GM18502 (cell line): ENCODE measurements around the gene VASN.
"Not testable (repeated sequence)": the region's sequence is repeated elsewhere in the genome, so short reads cannot be mapped to it uniquely, and the experiment has no call there.

ENCODE experiments used
- ATAC-seq: cut with Tn5 transposase; IDR thresholded peaks from one replicate; pipeline ENCODE4 v1.9.1; 2021; ENCODE audit warnings: mild to moderate bottlenecking; ENCODE audit not compliant: unreplicated experiment, poor library complexity

VASN gene

GRCh38 chr16:4382795-4383357 lies 11.2 kb downstream of the VASN start:
- no peak for ATAC-seq

- no peak for ATAC-seq
Observed at GRCh38 chr16:4383591-4384444, 12.2 kb downstream of the VASN start.

- ATAC-seq: no peak
Observed at GRCh38 chr16:4384509-4384942, 12.9 kb downstream of the VASN start.

- ATAC-seq: no peak
Observed at GRCh38 chr16:4385066-4385788, 13.6 kb downstream of the VASN start.

- no peak for ATAC-seq
Observed at GRCh38 chr16:4385789-4386450, 14.3 kb downstream of the VASN start.

- no peak for ATAC-seq
Observed at GRCh38 chr16:4386451-4386805, 14.8 kb downstream of the VASN start.

- ATAC-seq: no peak
Observed at GRCh38 chr16:4386951-4387565, 15.4 kb downstream of the VASN start.

GRCh38 chr16:4387781-4388180 lies 16.1 kb downstream of the VASN start:
- ATAC-seq: no peak

- no peak for ATAC-seq
Observed at GRCh38 chr16:4388271-4389021, 16.8 kb downstream of the VASN start.

- no peak for ATAC-seq
Observed at GRCh38 chr16:4389051-4389955, 17.7 kb downstream of the VASN start.

- no peak for ATAC-seq
Observed at GRCh38 chr16:4390266-4391260, 18.9 kb downstream of the VASN start.

GRCh38 chr16:4391631-4392381 lies 20.2 kb downstream of the VASN start:
- ATAC-seq: no peak

- no peak for ATAC-seq
Observed at GRCh38 chr16:4392382-4393239, 21.0 kb downstream of the VASN start.

GRCh38 chr16:4393240-4393600 lies 21.6 kb downstream of the VASN start:
- ATAC-seq: no peak

GRCh38 chr16:4393850-4394249 lies 22.2 kb downstream of the VASN start:
- ATAC-seq: not testable (repeated sequence)
